Measurements from ENCODE around the gene VWA5B2. TPM values are rescaled to one million over a fixed set of nuclear protein-coding genes. Genes with fewer than 3 reads are reported as not detected.

Gene VWA5B2
- total RNA-seq, 1 donor from 2014 or later: not detected

- no peaks in the 10 kb centered on the region for H3K27me3 ChIP-seq (ENCODE audit: control insufficient read depth, insufficient read depth, low read length)
- H3K36me3 ChIP-seq (ENCODE audit: control insufficient read depth, insufficient read depth, low read length): no peaks in the 10 kb centered on the region
- no peak for FAIRE-seq
- no peak overlapping the region for H3K4me3 ChIP-seq (ENCODE audit: low read depth, low read length)
- DNase-seq (ENCODE audit: low read depth): no peak
- no peak for TF ChIP-seq CTCF (IDR thresholded peaks at IDR 0.05; ENCODE audit: insufficient read depth, low read length, severe bottlenecking)
Observed at GRCh38 chr3:184259396-184259877, 30.1 kb downstream of the VWA5B2 start.

- Histone ChIP-seq H3K36me3 (ENCODE audit: control insufficient read depth, insufficient read depth, low read length) (no peaks in the 10 kb centered on the region), H3K27me3 (ENCODE audit: control insufficient read depth, insufficient read depth, low read length) (no peaks in the 10 kb centered on the region), H3K4me3 (ENCODE audit: low read depth, low read length) (peak overlapping the region; percentile 50)
- DNase-seq (ENCODE audit: low read depth) (no peak), FAIRE-seq (no peak)
- no peak for TF ChIP-seq CTCF (IDR thresholded peaks at IDR 0.05; ENCODE audit: insufficient read depth, low read length, severe bottlenecking)
Observed at GRCh38 chr3:184259878-184260723, 30.7 kb downstream of the VWA5B2 start.

- TF ChIP-seq CTCF (IDR thresholded peaks at IDR 0.05; ENCODE audit: insufficient read depth, low read length, severe bottlenecking): no peak
- Histone ChIP-seq H3K4me3 (ENCODE audit: low read depth, low read length) (peak overlapping the region; percentile 50), H3K27me3 (ENCODE audit: control insufficient read depth, insufficient read depth, low read length) (no peaks in the 10 kb centered on the region), H3K36me3 (ENCODE audit: control insufficient read depth, insufficient read depth, low read length) (no peaks in the 10 kb centered on the region)
- FAIRE-seq (no peak), DNase-seq (ENCODE audit: low read depth) (no peak)
Observed at GRCh38 chr3:184260724-184261269, 31.4 kb downstream of the VWA5B2 start.

DNA sequence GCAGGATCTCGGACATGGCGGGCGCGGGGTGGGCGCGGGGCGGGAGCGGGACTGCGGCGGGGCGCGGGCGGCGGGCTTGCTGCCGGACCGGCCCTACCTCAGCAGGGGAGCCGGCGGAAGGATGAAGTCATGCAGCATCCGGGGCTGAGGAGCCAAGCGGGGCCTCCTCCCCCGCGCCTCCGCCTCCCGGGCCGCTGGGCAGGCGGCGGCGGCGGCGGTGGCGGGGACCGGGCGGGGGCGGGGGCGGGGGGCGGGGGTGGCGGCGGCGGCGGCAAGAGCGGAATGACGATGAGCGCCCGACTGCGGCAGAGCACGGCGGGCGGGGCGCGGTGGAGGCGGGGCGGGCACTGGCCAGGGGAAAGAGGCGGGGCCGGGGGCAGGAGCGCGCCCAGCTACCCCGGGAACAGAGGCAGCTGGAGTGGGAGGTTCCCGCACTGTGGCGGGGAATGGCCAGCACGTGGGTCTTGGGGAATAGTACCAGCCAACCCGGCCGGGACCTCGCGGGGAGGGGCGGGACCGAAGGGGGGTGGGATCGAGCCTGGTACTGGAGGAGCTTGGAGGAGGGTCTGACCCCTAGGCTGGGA, 32.0 kb downstream of the VWA5B2 start, which contains the start of gene CAMK2N2:
Gene CAMK2N2, minus strand, starts transcription at position 284 of the 584 bp plus-strand sequence. Its CDS starts 268 bp downstream, at position 16.
- Histone ChIP-seq H3K27me3 (ENCODE audit: control insufficient read depth, insufficient read depth, low read length) (no peaks in the 10 kb centered on the region), H3K36me3 (ENCODE audit: control insufficient read depth, insufficient read depth, low read length) (no peaks in the 10 kb centered on the region), H3K4me3 (ENCODE audit: low read depth, low read length) (peak within 1 kb of the TSS; percentile 50)
- DNase-seq (ENCODE audit: low read depth): no peak
- no peak for TF ChIP-seq CTCF (IDR thresholded peaks at IDR 0.05; ENCODE audit: insufficient read depth, low read length, severe bottlenecking)
- FAIRE-seq: no peak

DNA sequence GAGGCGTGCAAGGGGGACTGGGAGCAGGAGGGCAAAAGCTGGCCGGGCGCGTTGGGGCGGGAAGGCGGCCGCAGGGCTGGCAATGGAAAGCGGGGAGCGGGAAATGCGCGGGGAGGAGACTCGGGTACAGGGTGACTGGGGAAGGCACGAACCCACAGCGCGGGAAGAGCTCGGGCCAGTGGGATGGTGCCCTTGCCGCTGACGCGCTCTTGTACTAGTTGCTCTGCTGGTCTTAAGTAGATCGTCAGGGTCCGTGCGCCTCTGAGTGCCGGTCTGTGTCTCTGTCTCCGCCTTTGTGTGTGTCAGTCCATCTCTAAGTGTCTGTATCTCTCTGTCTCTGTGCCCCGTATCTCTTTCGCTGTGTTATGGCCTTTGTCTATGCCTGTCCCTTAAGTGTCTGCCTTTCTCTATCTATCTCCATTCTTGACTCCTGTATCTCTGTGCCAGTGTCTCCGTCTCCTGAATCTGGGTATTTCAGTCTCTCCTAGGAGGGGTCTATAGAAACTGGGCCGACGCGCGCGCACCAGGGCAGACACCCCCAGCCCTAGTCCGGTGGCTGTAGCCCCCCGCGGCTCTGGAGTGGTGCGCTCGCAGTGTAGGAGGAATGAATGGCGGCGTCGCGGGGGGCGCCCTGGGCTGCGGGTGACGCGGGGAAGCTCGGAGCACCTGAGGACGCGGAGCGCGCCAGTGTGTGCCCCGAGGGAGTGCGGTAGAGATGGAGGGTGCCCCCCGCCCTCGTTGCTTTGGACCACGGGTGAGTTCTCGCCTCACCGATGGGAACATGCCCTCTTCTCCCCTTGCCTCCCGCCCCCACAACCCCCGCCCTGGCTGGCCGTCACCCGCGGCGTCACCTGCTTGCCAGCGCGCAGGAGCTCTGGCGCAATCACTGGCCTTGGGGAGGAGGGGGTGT, 32.7 kb downstream of the VWA5B2 start:
- no peak for DNase-seq (ENCODE audit: low read depth)
- Histone ChIP-seq H3K27me3 (ENCODE audit: control insufficient read depth, insufficient read depth, low read length) (no peaks in the 10 kb centered on the region), H3K4me3 (ENCODE audit: low read depth, low read length) (peak overlapping the region; percentile 50), H3K36me3 (ENCODE audit: control insufficient read depth, insufficient read depth, low read length) (no peaks in the 10 kb centered on the region)
- no peak for FAIRE-seq
- TF ChIP-seq CTCF (IDR thresholded peaks at IDR 0.05; ENCODE audit: insufficient read depth, low read length, severe bottlenecking): no peak
